ENCODE results near the gene TBC1D5.

TBC1D5 gene

GRCh38 chr3:17261627-17262369 lies 480.6 kb downstream of the TBC1D5 start:
- no peak for DNase-seq

- DNase-seq: no peak
These were observed 482.2 kb downstream of the TBC1D5 start for GRCh38 chr3:17260257-17260656.

- DNase-seq: no peak
These were observed 482.7 kb downstream of the TBC1D5 start for GRCh38 chr3:17259685-17260084.

- no peak for DNase-seq
These were observed 483.5 kb downstream of the TBC1D5 start for GRCh38 chr3:17258823-17259436.

GRCh38 chr3:17257269-17257668 lies 485.2 kb downstream of the TBC1D5 start:
- no peak for DNase-seq

GRCh38 chr3:17243621-17244020 lies 498.8 kb downstream of the TBC1D5 start:
- DNase-seq: no peak

- DNase-seq: no peak
These were observed 503.0 kb downstream of the TBC1D5 start for GRCh38 chr3:17239417-17239816.

GRCh38 chr3:17238023-17238422 lies 504.4 kb downstream of the TBC1D5 start:
- DNase-seq: no peak

GRCh38 chr3:17235310-17235709 lies 507.1 kb downstream of the TBC1D5 start:
- DNase-seq: no peak

GRCh38 chr3:17234382-17234781 lies 508.0 kb downstream of the TBC1D5 start:
- DNase-seq: no peak

GRCh38 chr3:17233398-17233800 lies 509.0 kb downstream of the TBC1D5 start:
- DNase-seq: no peak

GRCh38 chr3:17232442-17232841 lies 510.0 kb downstream of the TBC1D5 start:
- DNase-seq: peak in 1 of 2 experiments; percentile 27

- no peak for DNase-seq
These were observed 510.7 kb downstream of the TBC1D5 start for GRCh38 chr3:17231537-17232261.

- no peak for DNase-seq
These were observed 515.0 kb downstream of the TBC1D5 start for GRCh38 chr3:17227472-17227871.

GRCh38 chr3:17221529-17221928 lies 520.9 kb downstream of the TBC1D5 start:
- no peak for DNase-seq

GRCh38 chr3:17219593-17219992 lies 522.8 kb downstream of the TBC1D5 start:
- DNase-seq: no peak

GRCh38 chr3:17218587-17218986 lies 523.8 kb downstream of the TBC1D5 start:
- DNase-seq: no peak

GRCh38 chr3:17217588-17217987 lies 524.8 kb downstream of the TBC1D5 start:
- DNase-seq: no peak

- no peak for DNase-seq
These were observed 529.3 kb downstream of the TBC1D5 start for GRCh38 chr3:17213102-17213501.

- DNase-seq: no peak
These were observed 534.5 kb downstream of the TBC1D5 start for GRCh38 chr3:17207979-17208378.

- no peak for DNase-seq
These were observed 535.4 kb downstream of the TBC1D5 start for GRCh38 chr3:17207019-17207418.

- DNase-seq: no peak
These were observed 538.3 kb downstream of the TBC1D5 start for GRCh38 chr3:17204049-17204650.

GRCh38 chr3:17201538-17201937 lies 540.9 kb downstream of the TBC1D5 start:
- no peak for DNase-seq

Measured in NCI-H187 (cell line).